Spleen (tissue), 7 donors: ENCODE results near the gene MPST.

Source experiments
- POLR2A ChIP-seq, 3 donors: fragments of 450-650 bp; IDR thresholded peaks; one replicate each; pipeline ENCODE4 v1.5.1; 2017; ENCODE audit warnings: antibody characterized with exemption in 3 of 3, mild to moderate bottlenecking in 1 of 3
- POLR2AphosphoS5 ChIP-seq, 3 donors: sonication (generic); formaldehyde crosslinking; IDR thresholded peaks; one replicate each; pipeline ENCODE4 v1.5.1; 2017; ENCODE audit warnings: antibody characterized with exemption in 3 of 3
- TF ChIP-seq, protein P1 (sequence below), 11 experiments: fragments of 200-600 bp in 7 of 11; fragments of 450-650 bp in 4 of 11; sonication (generic) in 4 of 11; IDR thresholded peaks in 8 of 11; conservative IDR thresholded peaks in 3 of 11; 1 replicate in 7 of 11; 2 replicates in 4 of 11; pipeline versions ENCODE4 v1.4.0 to v1.8.0; 2016 to 2021; ENCODE audit warnings: antibody characterized with exemption in 11 of 11, inconsistent platforms in 4 of 11, mild to moderate bottlenecking in 1 of 11
- donor health status: DM: no; HTN: no; CAD: no; lungs with moderate emphysema.
- donor health status: DM: no; HTN: no; CAD: no.
- donor health status: DM: no; HTN: no; CAD: no.

DNA sequence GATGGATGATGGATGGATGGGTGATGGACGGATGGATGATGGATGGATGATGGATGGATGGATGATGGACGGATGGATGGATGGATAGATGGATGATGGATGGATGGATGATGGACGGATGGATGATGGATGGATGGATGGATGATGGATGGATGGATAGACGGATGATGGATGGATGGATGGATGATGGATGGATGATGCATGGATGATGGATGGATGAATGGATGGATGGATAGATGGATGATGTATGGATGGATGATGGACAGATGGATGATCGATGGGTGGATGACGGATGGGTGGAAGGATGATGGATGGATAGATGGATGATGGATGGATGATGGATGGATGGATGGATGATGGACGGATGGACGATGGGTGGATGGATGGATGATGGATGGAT is 53.1 kb downstream of the MPST start:
- TF ChIP-seq, protein P1, sequence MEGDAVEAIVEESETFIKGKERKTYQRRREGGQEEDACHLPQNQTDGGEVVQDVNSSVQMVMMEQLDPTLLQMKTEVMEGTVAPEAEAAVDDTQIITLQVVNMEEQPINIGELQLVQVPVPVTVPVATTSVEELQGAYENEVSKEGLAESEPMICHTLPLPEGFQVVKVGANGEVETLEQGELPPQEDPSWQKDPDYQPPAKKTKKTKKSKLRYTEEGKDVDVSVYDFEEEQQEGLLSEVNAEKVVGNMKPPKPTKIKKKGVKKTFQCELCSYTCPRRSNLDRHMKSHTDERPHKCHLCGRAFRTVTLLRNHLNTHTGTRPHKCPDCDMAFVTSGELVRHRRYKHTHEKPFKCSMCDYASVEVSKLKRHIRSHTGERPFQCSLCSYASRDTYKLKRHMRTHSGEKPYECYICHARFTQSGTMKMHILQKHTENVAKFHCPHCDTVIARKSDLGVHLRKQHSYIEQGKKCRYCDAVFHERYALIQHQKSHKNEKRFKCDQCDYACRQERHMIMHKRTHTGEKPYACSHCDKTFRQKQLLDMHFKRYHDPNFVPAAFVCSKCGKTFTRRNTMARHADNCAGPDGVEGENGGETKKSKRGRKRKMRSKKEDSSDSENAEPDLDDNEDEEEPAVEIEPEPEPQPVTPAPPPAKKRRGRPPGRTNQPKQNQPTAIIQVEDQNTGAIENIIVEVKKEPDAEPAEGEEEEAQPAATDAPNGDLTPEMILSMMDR (IDR thresholded peaks at IDR 0.05 in 8 of 11, conservative IDR thresholded peaks at IDR 0.05 in 3 of 11): no peak
- TF ChIP-seq POLR2A (IDR thresholded peaks at IDR 0.05) (no peak), POLR2AphosphoS5 (IDR thresholded peaks at IDR 0.05) (no peak)
